ENCODE measurements around the gene ALPG.

- TF ChIP-seq ZNF75D (CRISPR knock-in tag; IDR thresholded peaks at IDR 0.05; ENCODE audit: borderline replicate concordance) (no peak), SMC3 (IDR thresholded peaks at IDR 0.05; ENCODE audit: low read length) (no peak), ZNF354B (CRISPR knock-in tag; IDR thresholded peaks at IDR 0.05) (no peak), MIER3 (CRISPR knock-in tag; IDR thresholded peaks at IDR 0.05; ENCODE audit: borderline replicate concordance) (no peak), CTCF (CRISPR knock-in tag; IDR thresholded peaks at IDR 0.05) (no peak), ATF3 (CRISPR knock-in tag; IDR thresholded peaks at IDR 0.05) (no peak), GABPA (IDR thresholded peaks at IDR 0.05; ENCODE audit: low read depth, low read length) (no peak), GABPA (CRISPR knock-in tag; IDR thresholded peaks at IDR 0.05; ENCODE audit: low read depth) (no peak), EZH2 (conservative IDR thresholded peaks at IDR 0.05; ENCODE audit: low read depth, low read length) (no peak), SKIL (CRISPR knock-in tag; IDR thresholded peaks at IDR 0.05; ENCODE audit: borderline replicate concordance) (no peak), RNF219 (CRISPR knock-in tag; IDR thresholded peaks at IDR 0.05) (no peak)
Observed at GRCh38 chr2:232447638-232448303, 41.1 kb downstream of the ALPG start.

Data from HepG2 (cell line).